Left colon (tissue), 2 donors: ENCODE measurements around the gene ALKBH4. TPM values are rescaled to one million over a fixed set of nuclear protein-coding genes. Genes with fewer than 3 reads are reported as not detected.

Experiments
- ATAC-seq: fragments of 200-7000 bp; cut with Tn5 transposase; one replicate; pipeline ENCODE4 v1.9.1; 2020; ENCODE audit warnings: mild to moderate bottlenecking, moderate library complexity
- DNase-seq, 2 donors: peaks; one replicate each; pipeline ENCODE4 v3.0.0-alpha.2; 2020
- intact Hi-C, 2 donors: fragments of 100-400 bp; cut with DNase I in 1 of 2; cut with micrococcal nuclease in 1 of 2; formaldehyde crosslinking; loops; one replicate each; pipeline versions ENCODE4 v1.11.2 to v1.14.0; 2022; cut with DNase I, micrococcal nuclease
- total RNA-seq, 2 donors: library from RNA; stranded (reverse); fragmentation: NEBNext Ultra II Directional; extraction: Animal tissue kit (Norgen Biotek cat#: 25700); gene quantifications; one replicate each; pipeline ENCODE4 v1.2.1, GENCODE V29; 2021
- donor health status: DM: no; HTN: no; CAD: no.
- donor health status: DM: yes; HTN: yes; CAD: no.

ALKBH4 gene
- total RNA-seq, 2 donors from 2014 or later, result 9.5 to 9.9 TPM

DNA sequence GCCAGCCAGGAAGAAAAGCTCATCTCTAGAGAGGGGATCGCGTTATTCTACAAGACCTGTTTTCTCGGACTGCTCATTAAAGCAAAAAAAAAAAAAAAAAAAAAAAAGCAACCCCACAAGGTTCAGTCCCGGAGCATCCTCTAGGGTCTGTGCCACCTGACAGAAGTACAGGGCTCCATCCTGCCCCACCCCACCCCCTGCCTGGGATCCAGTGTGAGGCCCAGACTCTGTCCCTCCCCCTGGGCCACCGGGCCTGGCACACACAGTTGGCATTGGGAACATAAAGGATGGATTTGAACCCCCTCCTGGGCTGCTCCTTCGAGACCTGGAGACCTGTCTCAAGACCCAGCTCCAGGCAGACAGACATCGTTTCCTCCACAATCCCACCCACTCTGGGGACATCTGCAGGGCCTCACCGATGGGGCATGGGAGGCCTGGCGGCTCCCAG lies 30.6 kb downstream of the ALKBH4 start:
- intact Hi-C loops, result no loop called here
- no peak for ATAC-seq
- DNase-seq, result no peak

DNA sequence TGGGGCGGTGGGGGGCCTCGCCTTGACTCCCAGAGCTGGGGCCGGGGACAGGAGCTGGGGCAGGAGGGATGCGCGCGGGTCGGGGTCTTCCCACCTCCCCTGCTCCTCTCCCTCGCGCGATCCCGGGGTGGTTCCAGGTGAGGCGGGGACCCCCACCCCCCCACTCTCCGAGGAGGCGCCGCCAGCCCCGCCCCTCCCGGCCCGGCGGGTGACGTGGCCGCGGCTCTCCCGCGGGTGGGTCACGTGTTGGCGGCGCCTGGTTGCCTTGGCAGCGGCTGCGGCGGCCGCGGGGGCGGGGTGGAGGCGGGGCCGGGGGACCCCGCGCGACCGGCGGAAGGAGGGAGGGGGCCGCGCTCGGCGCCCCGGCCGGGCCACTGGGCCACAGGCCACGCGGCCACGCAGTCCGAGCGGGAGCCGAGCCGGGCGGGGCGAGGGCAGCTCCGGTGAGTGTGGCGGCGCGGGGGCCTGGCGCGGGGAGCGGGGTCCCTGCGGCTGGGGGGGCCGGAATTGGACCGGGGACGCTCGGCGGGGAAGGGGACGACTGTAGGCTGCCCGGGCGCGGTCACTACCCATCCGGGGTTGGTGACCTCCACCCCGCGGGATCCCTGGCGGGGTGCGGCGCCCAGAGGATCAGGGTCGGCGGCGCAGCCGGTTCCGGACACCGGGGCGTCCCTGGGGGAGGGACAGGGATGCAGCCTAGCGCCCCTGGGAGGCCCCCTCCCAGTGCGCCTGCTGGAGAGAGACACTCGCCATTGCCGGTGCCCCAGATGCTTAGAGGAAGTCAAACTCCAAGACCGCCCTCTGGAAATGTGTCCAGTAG lies 31.2 kb downstream of the ALKBH4 start, which contains the start of gene ORAI2:
Gene ORAI2, plus strand, starts transcription at position 357 of the 820 bp plus-strand sequence. CDS start 5,382 bp downstream, outside the sequence.
- peak; percentile 77 to 84 for DNase-seq
- ATAC-seq, result peak; percentile 71
- intact Hi-C loops, result no loop called here

DNA sequence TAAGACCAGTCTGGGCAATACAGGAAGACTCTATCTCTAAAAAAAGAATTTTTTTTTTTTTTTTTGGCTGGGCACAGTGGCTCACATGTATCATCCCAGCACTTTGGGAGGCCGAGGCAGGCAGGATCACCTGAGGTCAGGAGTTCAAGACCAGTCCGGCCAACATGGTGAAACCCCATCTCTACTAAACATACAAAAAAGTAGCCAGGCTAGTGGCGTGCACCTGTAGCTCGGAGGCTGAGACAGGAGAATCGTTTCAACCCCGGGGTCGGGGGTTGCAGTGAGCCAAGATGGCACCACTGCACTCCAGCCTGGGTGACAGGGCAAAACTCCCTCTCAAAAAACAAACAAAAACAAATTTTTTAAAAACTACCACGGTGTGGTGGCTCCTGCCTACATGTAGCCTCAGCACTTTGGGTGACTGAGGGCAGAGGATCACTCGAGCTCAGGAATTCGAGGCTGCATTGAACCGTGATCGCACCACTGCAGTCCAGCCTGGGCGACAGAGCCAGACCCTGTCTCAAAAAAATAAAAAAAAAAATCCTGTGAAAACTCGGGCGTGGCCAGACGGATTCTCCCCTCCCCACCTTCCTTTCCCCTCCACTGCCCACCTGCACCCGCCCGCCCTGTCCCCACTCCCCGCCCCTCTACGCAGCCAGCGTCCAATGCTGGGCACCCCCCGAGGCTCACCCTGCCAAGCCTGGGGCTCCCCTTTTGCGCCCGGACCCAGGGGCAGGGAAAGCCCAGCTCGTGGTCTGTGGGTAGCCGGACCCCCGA lies 32.0 kb downstream of the ALKBH4 start:
- DNase-seq (no peak), ATAC-seq (peak; percentile 17)
- intact Hi-C loops, result no loop called here

DNA sequence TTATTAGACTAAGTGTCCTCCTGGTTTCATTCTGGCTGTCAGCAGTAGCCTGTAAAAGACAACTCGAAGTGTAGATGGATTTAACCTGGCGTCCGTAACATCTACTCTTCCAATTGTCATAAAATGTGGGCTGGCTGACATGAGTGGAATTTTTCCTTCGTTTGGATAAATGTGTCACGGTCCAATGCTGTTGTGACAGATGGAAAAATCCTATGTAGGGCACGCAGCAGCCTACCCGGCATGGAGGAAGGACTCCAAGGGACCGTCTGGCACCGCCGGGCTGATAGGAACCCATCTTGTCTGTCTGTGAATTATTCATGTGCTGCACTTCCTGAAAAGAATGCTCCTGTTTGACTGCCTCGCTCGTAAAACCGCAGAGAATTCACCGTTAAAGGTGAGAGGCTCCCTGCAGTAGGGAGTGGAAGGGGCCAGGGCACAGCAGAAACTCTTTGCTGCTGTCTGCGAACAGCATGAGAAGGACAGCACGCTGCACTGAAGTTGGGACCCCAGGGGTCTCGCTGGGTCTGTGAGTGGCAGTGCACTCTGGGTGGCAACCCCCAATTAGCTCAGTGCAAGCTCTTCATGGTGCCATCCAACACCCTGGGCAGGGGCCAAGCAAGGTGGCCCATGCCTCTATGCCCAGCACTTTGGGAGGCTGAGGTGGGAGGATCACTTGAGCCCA lies 32.9 kb downstream of the ALKBH4 start:
- intact Hi-C loops, result no loop called here
- DNase-seq (peak; percentile 60 to 65), ATAC-seq (peak; percentile 81)

DNA sequence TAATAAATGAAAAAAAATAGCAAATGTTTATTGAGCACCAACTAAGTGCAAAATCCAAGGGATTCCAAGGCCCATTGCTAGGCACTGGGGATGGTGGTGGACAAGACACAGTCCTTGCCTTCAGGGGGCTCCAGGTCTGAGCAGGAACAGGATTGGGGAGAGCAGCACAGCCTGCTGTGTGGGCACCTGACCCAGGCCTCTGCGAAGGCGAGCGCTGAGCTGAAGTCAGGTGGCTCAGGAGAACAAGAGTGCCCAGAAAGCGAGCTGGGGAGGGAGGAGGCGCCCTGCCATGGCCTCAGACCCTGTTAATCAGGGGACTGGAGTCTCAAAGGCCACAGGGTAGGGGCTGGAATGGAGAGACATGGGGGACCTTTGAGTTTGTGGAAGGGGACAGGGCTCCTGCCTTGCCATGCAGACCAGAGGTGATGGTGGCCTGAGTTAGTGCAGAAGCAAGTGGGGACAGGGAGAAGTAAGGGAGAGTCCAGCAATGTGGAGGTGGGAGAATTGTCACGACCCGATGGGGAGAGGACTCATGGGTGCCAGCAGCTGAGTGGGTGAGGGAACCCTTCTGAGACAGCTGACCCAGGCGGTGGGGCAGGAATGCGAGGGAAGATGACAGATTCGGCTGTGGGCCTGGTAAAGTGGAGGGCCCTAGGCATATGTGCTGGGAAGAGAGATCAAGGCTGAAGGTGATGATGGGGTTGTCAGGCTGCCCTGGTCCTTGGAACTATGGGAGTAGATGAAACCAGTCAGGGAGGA lies 35.3 kb downstream of the ALKBH4 start:
- ATAC-seq, result no peak
- no peak for DNase-seq
- intact Hi-C loops, result no loop called here

DNA sequence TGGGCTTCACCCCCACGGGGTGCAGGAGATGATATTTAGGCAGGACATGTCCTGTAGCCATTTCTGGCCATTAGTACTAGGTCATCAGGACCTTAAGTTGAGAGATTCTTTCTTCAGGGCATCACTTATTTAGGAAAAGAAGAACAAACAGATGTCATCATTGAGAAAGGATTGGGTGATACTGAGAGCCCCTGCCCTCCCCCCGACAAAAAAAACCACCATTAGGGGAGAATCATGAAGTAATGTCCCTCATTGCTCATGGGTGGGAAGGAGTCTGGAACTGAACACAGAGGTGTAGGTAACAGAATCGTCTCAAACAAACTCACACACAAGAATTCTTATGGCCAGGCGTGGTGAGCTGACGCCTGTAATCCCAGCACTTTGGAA lies 37.7 kb downstream of the ALKBH4 start:
- ATAC-seq (no peak), DNase-seq (no peak)
- intact Hi-C loops, result no loop called here

DNA sequence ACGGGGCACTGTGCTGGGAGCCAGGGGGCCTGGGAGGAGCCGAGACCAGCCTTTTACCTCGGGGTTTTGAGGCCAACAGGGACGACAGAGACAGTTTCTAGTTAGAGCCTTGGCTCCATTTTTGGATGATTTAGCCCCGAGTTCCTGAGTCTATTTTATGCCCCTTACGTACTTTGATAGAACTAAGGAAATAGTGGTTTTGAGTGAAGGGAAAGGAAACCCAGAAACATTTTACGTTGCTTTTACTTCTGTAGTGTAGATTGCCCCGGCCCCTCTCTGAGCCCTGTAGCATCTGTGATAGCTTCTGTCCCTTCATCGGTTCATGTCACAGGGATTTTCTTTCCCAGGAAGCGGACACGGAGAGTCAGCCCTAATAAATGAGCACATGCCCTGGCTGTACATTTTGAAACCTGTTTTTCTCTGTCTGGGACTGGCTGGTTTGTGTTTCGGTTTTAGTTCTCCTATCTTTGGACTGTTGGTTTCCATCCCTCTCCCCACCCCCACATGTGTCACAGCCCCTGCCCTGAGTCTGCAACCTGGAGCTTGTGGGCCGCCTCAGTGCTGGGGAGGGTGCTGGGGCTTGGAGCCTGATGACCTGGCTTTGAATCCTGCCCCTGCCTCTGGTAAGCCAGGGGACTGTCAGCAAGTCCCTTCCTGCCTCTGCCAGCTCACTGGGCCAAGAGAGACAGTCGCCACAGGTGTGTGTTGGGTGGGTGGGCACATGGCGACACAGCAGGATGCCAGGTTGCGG lies 38.2 kb downstream of the ALKBH4 start:
- intact Hi-C loops, result no loop called here
- DNase-seq (peak; percentile 55 to 69), ATAC-seq (peak; percentile 40)

DNA sequence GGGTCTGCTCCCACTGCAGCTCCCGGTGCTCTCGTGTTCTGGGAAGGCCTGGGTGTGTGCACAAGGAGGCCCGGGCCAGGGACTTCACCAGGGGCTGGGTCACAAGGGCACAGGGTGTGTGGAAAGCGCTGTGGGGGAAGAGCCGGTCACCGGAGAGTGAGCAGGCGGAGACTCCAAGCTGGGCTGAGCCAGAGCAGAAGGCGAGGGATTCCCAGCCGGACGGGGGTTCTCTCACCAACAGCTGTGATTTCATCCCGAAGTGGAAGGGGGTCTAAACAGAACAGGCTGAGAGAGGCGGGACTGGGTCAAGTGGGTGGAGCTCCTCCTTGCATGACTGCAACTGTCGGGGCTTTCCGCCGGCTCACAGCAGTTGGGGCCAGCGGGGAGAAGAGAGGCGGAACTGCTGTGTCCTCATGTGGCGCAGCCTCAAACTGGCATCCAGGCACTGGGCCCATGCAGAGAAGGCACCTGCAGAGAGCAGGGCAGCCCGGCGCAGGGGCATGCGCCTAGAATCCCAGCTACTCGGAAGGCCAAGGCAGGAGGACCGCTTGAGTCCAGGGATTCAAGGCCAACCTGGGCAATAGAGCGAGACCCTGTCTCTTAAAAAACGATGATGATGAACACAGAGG lies 38.9 kb downstream of the ALKBH4 start:
- ATAC-seq (peak; percentile 60), DNase-seq (peak; percentile 71 to 80)
- intact Hi-C loops, result no loop called here

DNA sequence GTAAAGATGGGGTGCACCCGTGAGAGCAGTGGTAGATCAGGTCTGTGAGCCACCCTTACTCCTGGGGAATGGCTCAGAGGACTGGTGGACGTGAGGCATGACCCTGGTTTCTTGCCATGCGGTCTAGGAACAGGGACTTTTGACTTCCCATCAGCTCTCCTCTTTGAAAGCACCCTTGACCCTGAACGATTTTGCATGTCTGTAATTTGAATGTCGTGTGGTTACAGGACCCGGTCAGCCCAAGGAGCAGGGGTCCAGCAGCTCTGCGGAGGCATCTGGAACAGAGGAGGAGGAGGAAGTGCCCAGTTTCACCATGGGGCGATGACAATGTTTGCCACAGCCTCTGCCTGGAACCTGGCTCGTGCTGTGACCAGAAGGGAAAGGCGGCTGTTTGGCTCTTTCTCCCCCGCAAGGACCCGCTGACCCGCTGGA lies 39.9 kb downstream of the ALKBH4 start:
- DNase-seq, result peak in 1 of 2 donors; percentile 38
- intact Hi-C loops, result no loop called here
- ATAC-seq, result no peak

DNA sequence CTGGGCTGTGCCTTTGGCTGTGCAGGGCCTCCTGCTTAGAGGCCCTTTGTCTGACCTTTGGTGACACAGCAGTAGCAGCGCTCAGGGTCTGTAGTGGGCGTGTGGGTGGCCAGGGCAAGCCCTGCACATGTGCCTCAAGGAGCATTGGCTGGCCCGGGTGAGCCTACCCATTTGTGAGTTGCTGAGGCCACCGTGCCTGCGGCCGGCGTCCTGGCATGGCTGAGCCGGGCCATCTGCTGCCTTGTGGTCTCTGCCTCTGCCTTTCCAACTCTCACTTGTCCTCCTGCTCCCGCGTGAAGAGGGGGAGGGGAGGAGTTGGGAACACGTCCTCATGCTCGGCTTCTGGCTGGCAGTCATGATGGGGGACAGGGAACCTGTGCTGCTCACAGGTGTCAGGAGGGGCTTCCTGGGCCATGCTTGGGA lies 40.5 kb downstream of the ALKBH4 start:
- intact Hi-C loops, result no loop called here
- no peak for DNase-seq
- ATAC-seq, result no peak

DNA sequence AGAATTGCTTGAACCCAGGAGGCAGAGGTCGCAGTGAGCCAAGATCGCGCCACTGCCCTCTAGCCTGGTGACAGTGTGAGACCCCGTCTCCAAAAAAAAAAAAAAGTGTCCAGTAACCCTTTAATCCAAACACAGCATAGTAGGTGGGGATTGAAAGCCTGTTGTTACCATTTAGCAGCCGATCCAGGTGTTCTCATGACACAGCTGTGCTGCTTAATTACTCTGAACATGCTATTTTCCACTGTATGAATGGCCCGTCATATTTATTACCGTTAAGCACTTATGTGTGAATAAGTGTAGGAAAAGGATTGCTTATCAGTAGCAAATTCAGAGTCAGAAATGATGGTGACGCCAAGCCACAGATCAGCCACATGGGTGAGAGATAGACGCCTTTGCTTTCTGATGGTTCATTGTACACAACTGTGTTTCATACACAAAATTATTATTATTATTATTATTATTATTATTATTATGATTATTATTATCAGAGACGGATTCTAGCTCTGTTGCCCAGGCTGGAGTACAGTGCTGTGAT lies 42.9 kb downstream of the ALKBH4 start:
- DNase-seq (no peak), ATAC-seq (no peak)
- intact Hi-C loops, result no loop called here

DNA sequence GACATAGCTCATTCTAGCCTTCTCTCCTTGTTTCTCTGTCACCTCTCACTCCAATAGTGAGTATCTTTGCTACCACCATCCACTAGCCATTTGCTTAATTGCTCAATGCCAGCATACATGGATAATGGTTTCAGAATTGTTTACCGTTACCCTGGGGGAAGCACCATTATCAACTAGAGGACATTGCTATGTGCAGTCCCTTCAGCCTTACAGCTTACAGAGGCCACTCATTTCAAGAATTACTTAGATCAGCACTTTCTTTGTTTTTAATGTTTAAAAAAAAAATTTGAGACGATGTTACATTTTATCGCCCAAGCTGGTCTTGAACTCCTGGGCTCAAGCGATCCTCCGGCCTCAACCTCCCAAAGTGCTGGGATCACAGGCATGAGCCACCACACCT lies 46.1 kb downstream of the ALKBH4 start:
- intact Hi-C loops, result no loop called here
- DNase-seq (no peak), ATAC-seq (no peak)

DNA sequence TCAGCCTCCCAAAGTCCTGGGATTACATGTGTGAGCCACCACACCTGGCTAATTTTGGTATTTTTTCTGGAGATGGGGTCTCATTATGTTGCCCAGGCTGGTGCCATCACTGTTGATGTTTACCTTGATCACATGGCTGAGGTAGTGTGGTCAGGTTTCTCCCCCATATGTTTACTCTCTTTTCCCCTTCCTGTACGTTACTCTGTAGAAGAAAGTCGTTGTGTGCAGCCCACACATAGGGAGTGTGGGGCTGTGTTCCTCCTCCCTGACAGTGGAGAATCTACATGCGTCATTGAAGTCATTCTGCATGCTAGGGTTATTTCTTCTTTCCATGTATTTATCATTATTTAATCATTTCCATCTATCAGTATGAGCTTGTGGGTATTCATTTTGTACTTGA lies 47.6 kb downstream of the ALKBH4 start:
- no peak for ATAC-seq
- intact Hi-C loops, result no loop called here

DNA sequence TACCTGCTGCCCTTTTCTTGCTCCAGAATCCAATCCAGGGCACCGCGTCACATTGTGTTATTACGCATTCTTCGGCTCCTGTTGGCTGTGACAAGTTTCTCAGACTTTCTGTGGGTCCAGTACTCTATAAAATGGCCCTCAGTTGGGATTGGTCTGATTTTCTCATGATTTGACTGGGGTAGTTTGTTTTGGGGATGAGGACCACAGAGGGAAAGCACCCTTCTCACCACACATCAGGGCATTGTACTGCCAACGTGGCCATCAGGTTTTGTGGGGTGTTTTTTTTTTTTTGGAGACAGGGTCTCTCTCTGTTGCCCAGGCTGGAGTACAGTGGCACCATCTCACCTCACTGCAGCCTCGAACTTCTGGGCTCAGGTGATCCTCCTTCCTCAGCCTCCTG lies 48.3 kb downstream of the ALKBH4 start:
- intact Hi-C loops, result no loop called here
- ATAC-seq (no peak), DNase-seq (no peak)

More for the DNA sequence above, 47.6 kb downstream of the ALKBH4 start:
- no peak for DNase-seq

DNA sequence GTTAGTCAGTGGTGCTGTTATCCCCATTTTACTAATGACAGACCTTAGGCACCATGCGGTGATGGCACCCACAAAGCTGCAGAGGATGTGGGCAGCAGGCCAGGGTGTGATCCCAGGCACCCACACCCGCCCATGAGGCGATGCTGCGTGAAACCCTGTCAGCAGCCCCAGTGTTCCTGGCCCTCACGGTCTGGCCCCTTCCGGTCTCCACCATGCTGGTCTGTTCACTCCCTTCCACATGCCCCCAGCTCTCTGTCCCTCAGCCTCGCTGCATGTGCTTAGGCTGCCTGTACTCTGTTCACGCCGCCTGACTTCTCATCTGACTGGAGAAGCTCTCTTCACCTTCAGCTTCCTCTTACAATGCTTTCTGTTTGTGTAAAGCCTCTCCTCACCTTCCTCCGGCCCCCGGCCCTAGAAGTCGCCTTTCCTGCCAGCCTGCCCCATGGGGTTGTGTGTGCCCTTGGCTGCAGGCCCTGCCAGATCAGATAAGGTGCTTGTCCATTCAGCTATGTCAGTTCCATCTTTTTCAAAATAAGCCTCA lies 48.9 kb downstream of the ALKBH4 start:
- intact Hi-C loops, result no loop called here
- ATAC-seq (peak; percentile 25), DNase-seq (peak in 1 of 2 donors; percentile 38)

DNA sequence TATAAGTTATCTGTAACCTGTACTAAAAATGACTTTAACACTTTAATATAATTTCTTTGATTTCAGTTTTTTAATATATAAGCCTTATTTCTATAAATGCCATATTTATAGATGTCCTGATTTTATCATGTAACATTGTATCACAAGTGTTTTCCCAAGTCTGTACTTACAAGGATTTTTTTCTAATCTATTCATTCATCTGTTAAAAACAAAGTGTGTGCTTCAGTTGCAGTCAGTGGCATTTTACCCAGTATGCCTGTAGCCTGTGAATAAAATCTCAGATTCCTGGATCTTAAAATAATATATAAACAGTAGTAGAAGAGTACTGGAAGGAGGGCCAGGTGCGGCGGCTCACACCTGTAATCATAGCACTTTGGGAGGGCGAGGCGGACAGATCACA lies 51.1 kb downstream of the ALKBH4 start:
- ATAC-seq (no peak), DNase-seq (no peak)
- intact Hi-C loops, result no loop called here

DNA sequence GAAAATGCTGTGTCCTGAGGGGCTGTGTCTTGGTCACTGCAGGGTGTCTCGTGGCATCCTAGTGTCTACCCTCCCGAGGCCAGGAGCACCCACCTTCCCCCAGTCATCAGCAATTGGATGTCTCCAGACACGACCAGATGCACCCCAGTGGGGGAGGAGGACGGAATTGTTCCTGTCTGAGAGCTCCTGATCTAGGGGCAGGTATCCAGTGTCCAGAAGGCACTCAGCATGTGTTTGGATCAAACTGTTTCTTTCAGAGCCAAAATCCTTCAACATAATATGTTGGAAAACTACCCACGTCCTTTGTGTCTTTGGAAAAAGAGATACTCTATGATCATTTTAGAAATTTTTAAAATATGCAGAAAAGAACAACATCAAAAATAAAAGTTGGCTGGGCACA lies 51.6 kb downstream of the ALKBH4 start:
- DNase-seq, result no peak
- intact Hi-C loops, result no loop called here
- ATAC-seq, result no peak
